GM13977 (cell line): Measurements from ENCODE around the gene RIT1.

Experiments used
- DNase-seq: peaks from one replicate; pipeline ENCODE4 v3.0.0; 2012; ENCODE audit warnings: low spot score
- in situ Hi-C: fragments of 300-500 bp; cut with MboI; formaldehyde crosslinking; loops from one replicate; pipeline ENCODE4 v1.12.0; 2022; ENCODE audit warnings: low sequenced_read_pairs, low pct_unique_long_range_greater_than_20kb, mixed read lengths, inconsistent platforms; ENCODE audit not compliant: unreplicated experiment
- TF ChIP-seq, protein P1 (sequence below): IDR thresholded peaks from 2 replicates; pipeline ENCODE4 v1.5.1; 2012; ENCODE audit warnings: mild to moderate bottlenecking, control low read depth; ENCODE audit not compliant: insufficient read depth; ENCODE audit errors: extremely low read depth, missing control alignments

RIT1 gene

GRCh38 chr1:155911156-155912055 lies at the start of gene RIT1:
TSS of gene RIT1 (minus strand) at chr1:155911349. CDS start at chr1:155910761, 588 bp downstream.
- in situ Hi-C loops, result no loop called here
- TF ChIP-seq, protein P1, sequence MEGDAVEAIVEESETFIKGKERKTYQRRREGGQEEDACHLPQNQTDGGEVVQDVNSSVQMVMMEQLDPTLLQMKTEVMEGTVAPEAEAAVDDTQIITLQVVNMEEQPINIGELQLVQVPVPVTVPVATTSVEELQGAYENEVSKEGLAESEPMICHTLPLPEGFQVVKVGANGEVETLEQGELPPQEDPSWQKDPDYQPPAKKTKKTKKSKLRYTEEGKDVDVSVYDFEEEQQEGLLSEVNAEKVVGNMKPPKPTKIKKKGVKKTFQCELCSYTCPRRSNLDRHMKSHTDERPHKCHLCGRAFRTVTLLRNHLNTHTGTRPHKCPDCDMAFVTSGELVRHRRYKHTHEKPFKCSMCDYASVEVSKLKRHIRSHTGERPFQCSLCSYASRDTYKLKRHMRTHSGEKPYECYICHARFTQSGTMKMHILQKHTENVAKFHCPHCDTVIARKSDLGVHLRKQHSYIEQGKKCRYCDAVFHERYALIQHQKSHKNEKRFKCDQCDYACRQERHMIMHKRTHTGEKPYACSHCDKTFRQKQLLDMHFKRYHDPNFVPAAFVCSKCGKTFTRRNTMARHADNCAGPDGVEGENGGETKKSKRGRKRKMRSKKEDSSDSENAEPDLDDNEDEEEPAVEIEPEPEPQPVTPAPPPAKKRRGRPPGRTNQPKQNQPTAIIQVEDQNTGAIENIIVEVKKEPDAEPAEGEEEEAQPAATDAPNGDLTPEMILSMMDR, result no peak

GRCh38 chr1:155960081-155960745 lies 49.1 kb upstream of the RIT1 start:
- in situ Hi-C loops, result no loop called here
- no peak for DNase-seq

More at GRCh38 chr1:155911156-155912055, at the start of gene RIT1:
- peak; percentile 88 for DNase-seq

DNA sequence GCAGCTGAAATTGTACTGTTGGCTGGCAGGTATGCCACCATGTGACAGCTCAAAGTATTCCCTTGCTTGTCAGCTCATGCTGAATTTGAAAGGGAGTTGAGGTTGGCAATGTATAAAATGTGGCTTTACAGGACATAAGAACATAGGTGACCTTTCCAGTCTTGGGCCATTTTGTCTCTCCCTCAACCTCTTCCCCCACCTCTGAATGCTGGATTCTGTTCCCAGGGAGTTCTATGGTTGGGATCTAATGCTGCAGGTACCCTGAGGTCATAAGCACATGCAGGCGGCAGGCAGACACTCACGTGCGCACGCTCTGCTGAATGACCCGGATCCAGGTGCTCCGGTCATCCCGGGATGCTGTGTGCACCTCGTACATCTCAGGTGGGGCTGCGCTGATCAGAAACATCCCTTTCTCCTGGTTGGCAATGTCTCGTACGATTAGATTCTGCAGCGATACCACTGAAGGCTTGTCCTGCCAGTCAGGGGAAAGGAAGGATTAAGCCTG lies 46.3 kb upstream of the RIT1 start:
- in situ Hi-C loops, result no loop called here
- DNase-seq, result no peak
- TF ChIP-seq, protein P1, result no peak

More at GRCh38 chr1:155960081-155960745, 49.1 kb upstream of the RIT1 start:
- TF ChIP-seq, protein P1, result no peak

GRCh38 chr1:155954645-155955044 lies 43.5 kb upstream of the RIT1 start:
- no peak for DNase-seq
- TF ChIP-seq, protein P1, result no peak
- in situ Hi-C loops, result no loop called here

GRCh38 chr1:155952505-155952890 lies 41.3 kb upstream of the RIT1 start:
- TF ChIP-seq, protein P1, result no peak
- DNase-seq, result no peak
- in situ Hi-C loops, result no loop called here

DNA sequence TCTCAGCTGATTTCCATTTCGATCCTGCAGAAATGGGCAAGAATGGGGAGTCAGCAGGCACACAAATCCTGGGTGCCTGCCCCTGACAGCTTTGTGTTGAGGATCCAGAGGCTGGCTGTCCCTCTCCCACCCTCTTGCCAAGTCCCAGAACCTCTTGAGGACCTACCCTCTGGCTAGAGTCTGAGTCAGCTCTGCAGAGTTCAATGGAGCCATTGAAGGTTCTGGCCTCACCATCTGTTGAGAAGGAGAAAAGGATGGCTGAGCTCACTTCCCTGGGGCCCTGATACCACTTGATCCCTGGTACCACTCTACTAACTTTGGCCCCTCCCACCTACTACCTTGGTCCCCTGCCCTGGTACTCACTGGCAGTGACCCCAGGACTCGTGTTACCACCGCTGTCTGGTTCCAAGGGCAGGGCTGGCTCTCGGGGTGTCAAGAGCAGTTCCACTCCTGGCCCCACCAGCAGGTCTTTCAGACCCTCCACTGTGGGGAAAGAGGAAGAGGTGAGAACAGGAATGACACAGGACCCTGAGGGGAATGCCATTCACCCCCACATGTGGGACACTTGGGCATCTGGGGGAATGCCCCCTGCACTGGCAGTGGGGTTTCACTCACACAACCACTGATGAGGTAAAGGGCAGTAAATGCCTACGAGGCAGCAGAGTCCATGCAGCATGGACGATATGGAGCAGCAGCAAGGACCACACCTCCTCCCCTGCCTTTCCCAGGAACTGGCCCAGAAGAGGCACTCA lies 40.8 kb upstream of the RIT1 start:
- in situ Hi-C loops, result no loop called here
- TF ChIP-seq, protein P1, result no peak
- no peak for DNase-seq
